Measurements from ENCODE around the gene TCF25.

The TCF25 gene

GRCh38 chr16:89881368-89881730, 8.0 kb downstream of the TCF25 start:
- DNase-seq: no peak

DNA sequence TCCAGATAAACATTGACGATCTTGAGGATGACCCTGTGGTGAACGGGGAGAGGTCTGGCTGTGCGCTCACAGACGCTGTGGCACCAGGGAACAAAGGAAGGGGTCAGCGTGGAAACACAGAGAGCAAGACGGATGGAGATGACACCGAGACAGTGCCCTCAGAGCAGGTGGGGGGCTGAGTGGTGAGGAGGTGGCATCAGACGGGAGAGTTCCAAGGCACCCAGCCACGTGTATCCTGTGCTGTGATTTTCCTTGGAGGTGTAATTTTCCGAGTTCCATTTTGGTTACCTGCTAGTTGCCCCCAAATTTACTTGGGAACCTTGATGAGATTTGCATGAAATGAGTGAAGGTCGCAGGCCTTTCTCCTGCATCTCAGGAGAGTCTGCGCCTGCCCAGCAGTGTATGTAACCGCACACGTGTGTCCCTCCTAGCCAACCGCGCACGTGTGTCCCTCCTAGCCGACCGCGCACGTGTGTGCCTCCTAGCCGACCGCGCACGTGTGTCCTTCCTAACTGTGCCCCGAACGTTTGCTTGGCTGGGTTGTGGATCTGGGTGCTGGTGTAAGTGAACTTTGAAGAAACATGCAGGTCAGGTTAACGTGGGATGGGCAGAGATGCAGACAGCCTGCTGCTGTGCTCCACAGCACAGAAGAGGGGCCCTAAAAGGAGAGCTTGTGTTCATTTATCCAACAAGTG, 10.1 kb downstream of the TCF25 start:
- no peak for DNase-seq

DNA sequence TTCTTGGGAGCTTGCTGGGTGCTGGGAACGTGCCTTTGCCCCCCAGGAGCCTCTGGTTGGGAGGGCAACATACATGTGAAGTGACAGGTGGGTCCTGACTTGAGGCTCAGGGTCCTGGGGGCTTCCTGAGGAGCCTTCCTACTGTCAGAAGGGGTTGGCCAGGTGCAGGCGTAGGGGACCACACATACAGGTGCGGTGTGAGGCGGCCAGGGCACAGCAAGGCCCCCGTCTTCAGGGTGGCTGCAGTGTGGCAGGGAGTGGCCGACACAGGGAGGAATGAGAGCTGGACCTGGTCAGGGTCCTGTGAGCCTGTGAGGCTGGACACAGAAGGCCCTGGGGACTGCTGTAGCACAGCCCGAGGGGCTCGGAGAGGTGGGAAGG, 10.6 kb downstream of the TCF25 start:
- DNase-seq: no peak

DNA sequence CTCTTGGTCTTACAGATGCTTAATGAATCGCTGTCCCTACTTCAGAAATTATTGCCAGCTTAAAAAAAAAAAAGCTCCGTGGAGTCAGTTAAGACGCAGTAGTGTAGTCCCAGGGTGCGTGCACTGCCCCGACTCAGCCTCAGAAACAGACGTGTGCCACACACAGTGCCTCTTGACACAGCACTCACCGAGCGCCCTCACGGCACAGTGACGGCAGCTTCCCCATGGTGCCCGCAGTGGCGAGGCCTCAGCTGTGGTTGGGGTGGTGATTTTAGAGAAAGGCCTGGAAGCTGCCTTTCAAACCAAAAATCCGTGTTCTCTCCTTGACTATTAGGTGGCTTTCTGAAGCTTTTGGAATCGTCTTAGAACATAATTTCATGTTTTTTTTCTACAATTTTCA, 13.9 kb downstream of the TCF25 start:
- DNase-seq: no peak

DNA sequence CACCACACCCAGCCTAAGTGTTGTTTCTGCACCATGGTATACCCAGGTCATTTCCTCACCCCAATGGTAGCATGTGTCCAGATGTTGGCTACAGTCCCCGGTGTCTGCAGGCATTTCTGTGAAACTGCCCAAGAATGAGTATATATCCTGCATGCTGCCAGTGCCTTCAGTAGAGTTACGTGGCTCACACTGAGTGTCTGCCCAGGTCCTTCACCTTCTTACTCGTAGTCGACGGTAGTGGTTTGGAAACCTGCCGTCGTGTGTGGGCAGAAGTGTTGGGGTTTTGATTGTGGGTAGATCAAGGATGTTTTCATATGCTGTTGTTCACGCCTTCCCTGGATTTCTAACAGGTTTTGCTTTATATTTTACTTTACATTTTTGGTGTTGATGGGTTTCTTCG, 16.8 kb downstream of the TCF25 start:
- no peak for DNase-seq

GRCh38 chr16:89890886-89891657, 17.7 kb downstream of the TCF25 start:
- DNase-seq: no peak

DNA sequence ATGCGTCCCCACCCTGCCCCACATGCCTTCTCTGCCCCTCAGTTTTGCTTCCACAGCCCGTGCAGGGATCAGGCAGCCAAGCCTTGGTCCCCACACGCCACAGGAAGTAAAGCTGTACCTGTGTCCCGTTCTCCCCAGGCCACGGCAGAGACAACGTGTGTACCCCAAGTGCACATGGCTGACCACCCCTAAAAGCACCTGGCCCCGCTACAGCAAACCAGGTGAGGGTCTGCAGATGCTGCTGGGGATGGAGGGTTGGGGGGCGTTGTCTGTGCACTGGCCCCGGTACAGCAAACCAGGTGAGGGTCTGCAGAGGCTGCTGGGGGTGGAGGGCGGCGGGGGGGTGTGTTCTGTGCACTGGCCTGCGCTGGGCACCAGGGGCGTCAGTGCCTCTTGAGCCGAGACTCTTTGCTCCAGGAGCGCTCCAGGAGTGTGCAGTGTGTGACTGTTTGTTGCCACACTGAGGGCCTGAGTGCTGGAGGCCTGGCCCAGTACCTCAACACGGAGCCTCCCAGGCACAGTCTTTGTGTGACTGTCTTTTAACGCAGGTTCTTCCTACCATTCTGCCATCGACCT, 18.8 kb downstream of the TCF25 start:
- no peak for DNase-seq

DNA sequence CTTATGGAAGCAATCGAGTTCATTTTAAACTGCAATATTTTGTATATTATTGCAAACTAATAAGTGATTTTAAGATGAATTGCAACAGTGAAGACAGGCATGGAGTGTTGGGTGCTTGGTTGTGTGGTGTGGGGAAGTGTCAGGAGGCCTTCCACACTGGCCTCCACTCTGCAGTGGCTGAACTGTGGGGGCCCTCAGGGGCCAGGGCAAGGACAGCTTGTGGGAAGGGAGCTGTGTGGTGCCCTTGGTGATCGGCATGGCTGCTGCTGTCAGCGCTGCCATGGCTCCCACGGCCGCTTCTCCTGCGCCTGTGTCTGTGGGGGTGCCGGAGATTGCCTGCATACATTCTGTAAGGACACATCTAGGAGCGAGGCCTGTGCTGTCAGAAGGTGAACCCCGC, 19.2 kb downstream of the TCF25 start:
- no peak for DNase-seq

DNA sequence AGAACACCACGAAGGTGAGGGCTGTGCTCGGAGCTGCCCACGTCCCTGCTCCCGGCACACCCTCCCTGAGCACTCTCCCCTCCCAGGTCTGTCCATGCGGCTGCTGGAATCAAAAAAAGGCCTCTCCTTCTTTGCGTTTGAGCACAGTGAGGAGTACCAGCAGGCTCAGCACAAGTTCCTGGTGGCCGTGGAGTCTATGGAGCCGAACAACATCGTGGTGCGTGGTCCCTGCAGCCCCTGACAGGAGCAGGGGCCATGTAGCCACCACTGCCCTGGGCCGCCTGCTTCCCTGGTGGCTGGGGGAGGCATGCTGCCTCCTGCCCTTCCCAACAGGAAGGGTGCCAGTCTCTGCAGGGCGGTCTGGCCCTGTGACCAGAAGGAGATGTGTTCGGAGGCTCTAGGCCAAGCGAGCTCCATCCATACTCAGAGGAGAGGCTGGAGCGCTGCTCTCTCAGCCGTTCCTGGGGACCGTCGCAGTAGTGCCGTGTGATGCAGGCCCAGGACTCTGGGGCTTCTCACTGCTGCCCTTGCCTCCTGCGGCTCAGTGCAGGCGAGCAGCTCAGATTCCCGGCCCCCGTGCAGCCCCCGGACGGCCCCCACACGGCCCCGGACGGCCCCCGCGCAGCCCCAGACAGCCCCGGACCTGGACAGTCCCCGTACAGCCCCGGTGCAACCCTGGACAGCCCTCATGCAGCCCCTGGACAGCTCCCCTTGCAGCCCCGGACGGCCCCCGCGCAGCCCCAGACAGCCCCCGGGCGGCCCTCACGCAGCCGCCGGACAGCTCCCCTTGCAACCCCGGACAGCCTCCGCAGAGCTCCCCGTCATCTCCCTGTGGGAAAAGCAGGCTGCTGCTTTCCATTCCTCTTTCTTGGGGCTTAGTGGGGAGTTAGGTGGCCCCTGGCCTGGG, 20.5 kb downstream of the TCF25 start:
- no peak for DNase-seq

DNA sequence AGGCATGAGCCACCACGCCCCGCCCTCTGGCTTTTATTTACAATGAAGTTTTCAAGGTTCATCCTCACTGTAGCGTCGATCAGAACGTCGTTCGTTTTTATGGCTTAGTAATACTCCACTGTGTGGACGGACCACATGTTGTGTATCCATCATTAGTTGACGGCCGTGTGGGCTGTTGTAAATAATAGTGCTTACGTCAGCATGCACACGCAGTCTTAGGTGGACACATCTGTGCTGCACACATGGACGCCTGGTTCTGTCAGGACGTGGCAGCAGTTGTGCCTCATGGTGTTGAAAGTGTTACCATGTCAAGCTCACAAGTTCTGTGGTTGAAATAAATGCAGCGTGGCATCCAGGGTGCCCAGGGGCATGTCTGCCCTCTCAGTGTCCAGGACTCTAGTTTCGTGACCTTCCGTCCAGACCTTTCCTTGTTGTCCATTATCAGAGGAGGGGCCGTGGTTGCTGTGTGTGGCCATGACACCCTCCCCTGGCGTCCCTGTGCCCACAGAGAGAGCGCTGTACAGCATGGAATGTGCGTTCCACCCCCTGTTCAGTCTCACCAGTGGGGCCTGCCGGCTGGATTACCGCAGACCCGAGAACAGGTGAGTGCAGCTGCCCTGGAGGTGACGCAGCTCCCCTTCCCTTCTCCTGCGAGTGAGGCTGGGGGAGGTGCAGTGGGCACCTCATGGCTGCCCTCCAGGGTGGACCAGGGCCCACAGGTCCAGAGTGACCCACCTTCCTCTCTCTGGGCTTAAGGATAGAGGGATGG, 22.3 kb downstream of the TCF25 start:
- no peak for DNase-seq

DNA sequence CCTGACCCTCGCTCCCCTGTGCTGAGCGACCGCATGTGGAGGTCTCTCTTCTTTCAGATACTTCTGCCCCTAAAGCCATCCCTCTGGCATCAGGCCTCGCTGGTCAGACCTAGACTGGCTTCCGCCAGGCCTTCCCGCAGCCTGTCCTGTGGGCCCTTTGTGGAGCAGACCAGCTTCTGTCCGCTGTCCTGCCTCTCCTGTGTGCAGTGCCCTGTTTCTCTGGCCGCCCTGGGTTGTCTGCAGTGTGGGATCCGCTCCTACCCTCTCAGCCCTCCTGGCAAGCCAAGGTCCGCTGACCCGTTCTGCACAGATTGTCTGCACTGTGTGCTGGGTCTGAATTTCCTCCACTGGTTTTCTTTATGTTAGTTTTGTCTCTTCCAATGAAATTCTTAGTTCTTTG, 23.8 kb downstream of the TCF25 start:
- no peak for DNase-seq

- no peak for DNase-seq
Observed at GRCh38 chr16:89898201-89898967, 25.0 kb downstream of the TCF25 start.

GRCh38 chr16:89899879-89900481, 26.6 kb downstream of the TCF25 start:
- no peak for DNase-seq

DNA sequence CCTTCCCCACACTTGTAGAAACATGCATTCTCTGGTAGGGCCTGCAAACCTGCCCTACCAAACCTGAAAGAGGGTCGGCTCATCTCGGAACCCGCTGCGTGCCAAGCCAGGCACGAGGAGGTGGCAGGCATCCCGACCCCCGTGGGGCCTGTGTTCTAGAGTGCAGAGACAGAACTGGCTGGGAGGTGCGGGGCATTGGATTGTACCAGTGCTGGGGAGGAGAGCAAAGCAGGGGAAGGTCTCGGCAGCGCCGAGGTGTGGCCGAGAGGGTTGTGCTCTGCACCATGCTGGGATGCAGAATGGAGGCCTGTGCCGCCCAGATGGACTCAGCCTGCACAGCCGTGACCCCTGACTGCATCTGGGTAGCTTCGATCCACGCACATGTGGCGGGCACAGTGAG, 27.5 kb downstream of the TCF25 start:
- no peak for DNase-seq

DNA sequence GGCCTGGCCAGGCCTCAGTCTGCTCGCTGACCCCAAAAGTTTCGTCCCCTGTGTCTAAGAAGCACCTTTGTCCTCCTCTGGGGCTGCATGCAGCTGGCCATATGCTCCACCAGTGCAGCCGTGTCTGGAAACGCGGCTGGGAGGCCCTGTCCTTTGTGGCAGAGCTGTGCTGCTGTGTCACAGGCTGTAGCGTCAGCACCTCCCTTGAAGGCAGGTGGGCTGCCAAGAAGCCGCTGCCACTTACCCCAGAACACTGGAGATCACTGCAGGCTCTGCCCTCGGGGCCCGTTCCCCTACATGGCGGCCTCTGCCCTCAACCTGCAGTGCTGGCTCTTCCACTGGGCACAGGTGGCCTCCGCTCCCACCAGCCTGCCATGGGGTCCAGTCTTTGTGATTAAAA, 29.6 kb downstream of the TCF25 start:
- no peak for DNase-seq

DNA sequence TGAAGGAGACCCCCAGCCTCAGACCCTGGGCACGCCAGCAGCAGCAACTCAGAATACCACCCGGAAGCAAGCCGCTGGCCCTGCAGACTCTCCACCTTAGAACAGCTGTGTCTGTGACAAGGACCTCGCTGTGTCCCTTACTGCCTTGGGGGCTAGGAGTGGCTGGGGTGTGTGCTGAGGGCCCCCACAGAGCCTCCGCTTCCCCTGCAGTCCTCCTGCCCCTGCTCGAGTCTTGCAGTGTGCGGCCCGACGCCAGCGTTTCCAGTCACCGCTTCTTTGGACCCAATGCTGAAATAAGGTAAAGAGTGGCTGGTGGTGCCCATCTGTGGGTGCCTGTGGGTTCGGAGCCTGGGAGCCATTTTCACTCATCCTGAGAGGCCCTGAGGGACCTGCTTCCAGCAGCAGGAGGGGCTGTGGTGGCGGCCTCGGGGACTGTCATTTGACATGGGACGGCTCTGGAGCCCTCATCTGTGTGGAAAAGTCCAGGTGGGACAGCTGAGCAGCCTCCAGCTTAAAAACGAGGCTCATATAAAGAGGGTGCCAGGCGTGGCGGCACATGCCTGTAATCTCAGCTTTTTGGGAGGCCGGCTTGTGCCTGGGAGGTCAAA, 30.6 kb downstream of the TCF25 start:
- no peak for DNase-seq

DNA sequence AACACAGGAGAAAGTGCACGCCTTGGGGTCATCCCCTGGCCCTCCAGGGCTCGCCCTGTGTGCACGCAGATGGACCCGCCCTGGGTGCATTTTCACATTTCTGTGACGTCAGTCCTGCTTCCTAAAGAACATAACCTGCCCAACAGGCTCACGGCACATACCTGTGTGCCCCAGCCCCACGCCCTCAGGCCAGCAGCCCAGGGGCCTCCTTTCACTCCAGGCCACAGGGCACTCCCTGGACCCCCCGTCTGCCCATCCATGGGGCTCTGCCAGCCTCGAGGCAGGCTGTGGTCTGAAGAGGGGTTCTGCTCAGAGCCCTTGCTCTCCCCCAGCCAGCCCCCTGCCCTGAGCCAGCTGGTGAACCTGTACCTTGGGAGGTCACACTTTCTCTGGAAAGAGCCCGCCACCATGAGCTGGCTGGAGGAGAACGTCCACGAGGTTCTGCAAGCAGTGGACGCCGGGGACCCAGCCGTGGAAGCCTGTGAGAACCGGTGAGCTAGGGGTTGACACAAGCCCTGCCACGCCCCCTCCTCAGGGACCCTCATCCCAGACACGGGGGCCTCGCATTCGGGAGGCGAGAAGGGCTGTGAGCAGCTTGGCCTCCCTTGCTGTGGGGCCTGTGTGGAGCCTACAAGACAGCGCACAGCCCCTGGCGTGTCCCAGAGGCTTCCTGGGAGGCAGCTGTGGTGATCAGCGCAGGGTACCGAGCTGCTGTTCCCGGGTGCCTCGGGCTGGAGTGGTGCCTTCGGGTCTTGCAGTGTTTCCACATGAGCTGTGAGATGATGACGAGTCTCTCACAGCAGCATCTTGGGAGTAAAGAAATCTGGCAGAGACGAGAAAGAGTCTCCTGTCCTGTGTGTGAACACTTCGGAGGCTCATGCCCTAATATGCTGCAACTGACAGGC, 31.5 kb downstream of the TCF25 start:
- DNase-seq: no peak

- DNase-seq: peak in 1 of 2 experiments; percentile 13
Observed at GRCh38 chr16:89905511-89906139, 32.2 kb downstream of the TCF25 start.
